ENCODE measurements around the gene MAP4K4.
"Not testable (repeated sequence)": the region's sequence is repeated elsewhere in the genome, so short reads cannot be mapped to it uniquely, and the experiment has no call there.

MAP4K4 gene

DNA sequence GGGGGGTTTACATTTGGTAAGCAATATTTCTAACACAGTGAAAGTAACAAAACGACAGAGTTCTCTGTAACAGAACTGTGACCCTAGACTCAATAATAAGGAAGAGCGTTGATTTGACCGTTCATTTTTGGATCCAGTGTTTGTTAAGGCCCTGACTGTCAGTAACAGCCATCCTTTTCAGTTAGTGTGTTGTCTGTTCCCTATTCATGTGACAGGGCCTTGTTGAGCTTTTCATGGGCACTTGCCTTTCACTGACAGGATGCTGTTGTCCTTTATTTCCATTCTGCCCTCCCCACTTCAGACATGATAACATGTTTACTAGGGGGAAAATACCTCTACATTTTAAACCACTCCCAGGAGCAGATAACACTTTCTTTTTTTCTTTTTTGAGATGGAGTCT, 45.8 kb downstream of the MAP4K4 start:
- no peak for DNase-seq (ENCODE audit: low spot score)

DNA sequence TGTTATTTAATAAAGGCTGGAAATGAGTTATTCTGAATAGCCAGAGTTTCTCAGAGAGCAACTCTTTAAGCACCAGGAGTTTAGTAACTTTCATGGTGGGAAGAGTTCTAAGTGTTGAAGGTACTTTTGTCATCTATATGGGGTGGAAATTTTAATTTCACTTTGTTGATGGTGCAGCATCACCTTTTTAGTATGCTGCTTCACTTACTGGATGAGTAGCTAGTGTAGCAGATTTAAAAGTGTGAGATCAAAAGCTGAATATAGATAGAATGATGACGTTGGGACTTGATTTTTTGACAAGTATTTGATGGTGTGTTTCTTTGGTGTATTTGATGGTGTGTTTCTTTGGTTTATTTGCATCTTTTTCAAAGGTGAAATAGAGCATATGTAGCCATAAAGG, 47.3 kb downstream of the MAP4K4 start:
- DNase-seq (ENCODE audit: low spot score), result no peak

DNA sequence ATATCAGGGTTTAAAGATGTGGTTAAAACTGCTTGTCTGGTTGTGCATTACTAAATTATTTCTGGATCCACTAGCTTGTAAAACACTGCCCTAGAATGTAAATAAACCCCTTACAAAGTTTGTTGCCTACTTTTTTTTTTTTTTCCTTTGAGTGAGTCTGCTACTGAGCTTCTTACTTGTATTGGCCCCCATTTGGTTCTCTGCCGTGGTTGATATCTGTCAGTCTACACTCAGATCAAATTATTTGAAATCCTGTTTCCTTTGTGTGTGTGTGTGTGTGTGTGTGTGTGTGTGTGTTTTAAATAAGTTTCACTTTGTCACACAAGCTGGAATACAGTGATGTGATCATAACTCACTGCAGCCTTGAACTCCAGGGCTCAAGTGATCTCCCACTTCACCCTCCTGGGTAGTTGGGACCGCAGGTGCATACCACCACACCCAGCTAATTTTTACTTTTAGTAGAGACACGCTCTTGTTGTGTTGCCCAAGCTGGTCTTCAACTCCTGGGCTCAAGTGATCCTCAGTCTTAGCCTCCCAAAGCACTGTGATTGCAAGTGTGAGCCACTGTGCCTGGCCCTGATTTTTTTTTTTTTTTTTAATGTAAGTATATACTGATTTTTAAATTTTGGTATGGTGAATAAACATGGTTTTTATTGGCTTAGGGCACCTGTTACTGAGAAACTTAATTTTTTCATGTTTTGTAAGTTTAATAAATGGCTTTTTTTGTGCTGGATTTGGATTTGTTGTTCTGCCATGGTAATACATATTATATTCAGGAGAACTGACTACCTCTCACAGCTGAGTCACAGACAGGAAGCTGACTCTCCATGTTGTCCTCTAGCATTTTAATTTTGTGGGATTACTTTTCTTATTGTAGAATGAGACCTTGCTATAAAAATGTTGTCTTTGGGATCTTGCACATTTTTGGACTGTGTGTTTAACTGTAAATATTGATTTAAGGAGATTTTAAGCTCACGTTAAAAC, 48.5 kb downstream of the MAP4K4 start:
- peak; percentile 85 for DNase-seq (ENCODE audit: low spot score)

DNA sequence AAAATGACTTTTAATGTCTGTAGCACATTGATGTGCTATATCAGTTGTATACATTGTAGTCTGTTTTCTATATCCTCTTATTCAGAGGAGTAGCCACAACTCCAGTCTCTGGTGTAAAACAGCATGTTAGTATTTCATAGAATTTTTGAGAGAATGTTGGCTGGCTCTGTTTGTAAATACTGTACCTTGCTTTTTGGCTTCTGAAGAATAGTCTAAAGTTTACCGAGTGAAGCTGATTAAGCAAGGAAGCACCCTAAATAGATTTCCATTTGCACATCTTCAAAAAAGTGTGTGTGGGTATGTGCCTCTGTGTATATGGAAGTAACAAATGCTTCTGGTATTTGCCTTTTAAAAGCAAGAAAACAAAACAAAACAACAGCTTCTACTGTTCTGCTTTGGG, 50.5 kb downstream of the MAP4K4 start:
- DNase-seq (ENCODE audit: low spot score), result no peak

GRCh38 chr2:101748462-101748861, 51.0 kb downstream of the MAP4K4 start:
- DNase-seq (ENCODE audit: low spot score), result not testable (repeated sequence)

DNA sequence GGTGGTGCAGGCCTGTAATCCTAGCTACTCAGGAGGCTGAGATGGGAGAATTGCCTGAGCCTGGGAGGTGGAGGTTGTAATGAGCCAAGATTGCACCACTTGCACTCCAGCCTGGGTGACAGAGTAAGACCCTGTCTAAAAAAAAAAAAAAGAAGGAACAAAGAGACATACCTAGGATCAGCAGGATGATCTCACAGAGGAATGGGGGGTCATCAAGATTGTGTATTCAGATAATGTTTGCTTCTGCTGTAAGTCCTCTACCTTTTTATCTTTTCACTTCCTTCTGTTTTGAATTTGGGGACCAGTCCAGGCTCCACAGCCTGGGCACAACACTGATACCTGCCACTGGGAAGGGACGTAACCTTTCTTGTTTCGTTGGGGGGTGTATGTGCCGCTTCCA, 53.2 kb downstream of the MAP4K4 start:
- no peak for DNase-seq (ENCODE audit: low spot score)

DNA sequence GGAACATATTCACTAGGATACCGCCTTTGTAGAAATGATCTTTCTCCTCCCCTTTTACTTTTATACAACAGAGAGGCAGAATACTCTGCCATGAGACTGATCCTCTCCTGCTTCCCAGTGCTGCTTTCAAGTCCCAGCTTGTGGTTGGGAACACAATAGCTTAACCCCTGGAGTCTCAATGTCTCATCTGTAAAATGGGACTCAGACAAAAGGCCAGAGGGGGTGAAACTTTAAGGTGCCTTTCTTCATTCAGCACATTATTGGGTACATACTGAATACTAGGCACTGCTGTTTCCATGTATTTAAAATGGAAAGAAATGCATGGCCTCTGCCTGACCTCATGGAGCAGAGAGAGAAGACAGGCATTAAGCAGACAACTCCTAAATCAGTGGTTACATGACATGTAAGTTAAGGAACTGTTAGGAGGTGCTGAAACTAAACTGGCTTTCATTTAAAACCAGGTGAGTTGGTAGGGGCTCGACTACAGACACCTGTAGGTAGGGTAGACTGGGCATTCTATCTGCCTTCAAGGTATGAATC, 53.8 kb downstream of the MAP4K4 start:
- DNase-seq (ENCODE audit: low spot score), result no peak

GRCh38 chr2:101751875-101752619, 54.5 kb downstream of the MAP4K4 start:
- DNase-seq (ENCODE audit: low spot score), result no peak

GRCh38 chr2:101752716-101753616, 55.5 kb downstream of the MAP4K4 start:
- no peak for DNase-seq (ENCODE audit: low spot score)

- DNase-seq (ENCODE audit: low spot score), result no peak
Measured at GRCh38 chr2:101753720-101754490, 56.4 kb downstream of the MAP4K4 start.

DNA sequence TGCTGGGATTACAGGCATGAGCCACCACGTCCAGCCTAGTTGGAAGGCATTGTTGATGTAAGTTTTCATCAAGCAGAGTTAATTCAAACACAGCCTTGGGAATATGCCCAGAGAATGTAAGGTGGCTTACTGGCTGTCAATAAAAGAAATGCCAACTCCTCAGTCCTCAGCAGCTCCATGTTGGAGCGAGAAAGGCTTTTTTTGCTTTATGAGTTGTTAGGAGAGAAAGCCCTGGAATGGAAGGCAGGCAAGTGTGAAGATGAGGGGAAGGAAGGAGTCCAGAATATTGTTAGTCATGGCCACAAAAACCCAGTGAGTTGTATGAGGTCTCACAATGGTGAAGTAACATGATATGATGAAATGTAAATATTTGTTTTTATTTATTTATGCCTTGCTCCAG, 57.1 kb downstream of the MAP4K4 start:
- no peak for DNase-seq (ENCODE audit: low spot score)

DNA sequence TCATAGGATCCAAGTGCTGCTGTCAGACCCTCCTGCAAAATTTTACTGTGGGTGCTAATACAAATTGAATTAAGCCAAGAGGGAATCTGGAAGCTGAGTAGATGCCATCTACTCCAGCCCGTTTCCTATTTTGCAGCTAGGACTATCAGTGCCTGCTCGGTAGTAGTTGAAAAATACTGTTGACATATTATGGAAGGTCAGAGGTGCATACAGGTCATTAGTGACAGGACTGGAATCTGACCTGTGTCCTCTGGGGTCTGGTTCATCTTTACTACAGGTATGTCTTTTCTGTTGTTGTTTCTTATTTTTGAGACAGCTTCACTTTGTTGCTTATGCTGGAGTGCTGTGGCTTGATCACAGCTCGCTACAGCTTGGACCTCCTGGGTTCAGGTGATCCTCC, 58.8 kb downstream of the MAP4K4 start:
- DNase-seq (ENCODE audit: low spot score), result no peak

DNA sequence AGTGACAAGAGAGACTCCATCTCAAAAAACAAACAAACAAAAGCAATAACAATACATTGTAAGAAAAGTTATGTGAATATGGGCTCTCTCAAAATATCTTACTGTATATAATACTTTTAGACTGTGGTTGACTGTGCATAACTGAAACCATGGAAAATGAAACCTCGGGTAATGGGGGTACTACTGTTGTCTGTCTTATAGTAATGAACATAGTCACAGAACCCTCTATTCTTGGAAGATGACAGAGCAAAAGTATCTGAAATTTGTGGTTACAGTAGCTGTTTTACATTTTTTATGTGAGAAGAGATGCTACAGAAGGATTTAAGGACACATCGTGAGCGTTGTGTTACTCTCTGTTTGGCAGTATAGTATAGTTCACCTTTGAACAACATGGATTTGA, 60.5 kb downstream of the MAP4K4 start:
- no peak for DNase-seq (ENCODE audit: low spot score)

- DNase-seq (ENCODE audit: low spot score), result peak; percentile 87
Measured at GRCh38 chr2:101759162-101759561, 61.7 kb downstream of the MAP4K4 start.

- DNase-seq (ENCODE audit: low spot score), result no peak
Measured at GRCh38 chr2:101762451-101763171, 65.1 kb downstream of the MAP4K4 start.

- DNase-seq (ENCODE audit: low spot score), result no peak
Measured at GRCh38 chr2:101763496-101764333, 66.2 kb downstream of the MAP4K4 start.

DNA sequence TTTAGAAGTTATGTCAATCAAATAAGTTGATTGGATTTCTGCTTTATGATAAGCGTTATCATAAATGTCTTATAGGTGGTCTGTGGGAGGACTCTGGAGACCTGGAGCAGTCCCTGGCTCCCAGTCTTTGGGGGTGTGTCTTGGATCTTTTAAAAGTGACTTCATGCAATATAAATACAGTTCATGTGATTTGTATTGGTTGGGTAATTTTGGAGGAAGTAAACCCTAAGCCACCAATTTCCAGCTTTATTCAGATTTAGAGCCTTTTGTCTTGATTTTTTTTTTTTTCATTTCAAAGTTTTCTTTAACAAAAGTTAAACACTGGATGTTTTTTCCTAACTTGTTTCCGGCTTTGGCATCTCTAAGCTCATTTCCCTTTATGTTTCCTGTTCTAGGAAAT, 68.8 kb downstream of the MAP4K4 start:
- no peak for DNase-seq (ENCODE audit: low spot score)

- DNase-seq (ENCODE audit: low spot score), result peak; percentile 84
Measured at GRCh38 chr2:101766871-101767739, 69.6 kb downstream of the MAP4K4 start.

Data from kidney capillary endothelial cell (primary cell).